ENCODE results near the gene PHLDB1. TPM values are rescaled to one million over a fixed set of nuclear protein-coding genes. Genes with fewer than 3 reads are reported as not detected.
A peak's percentile ranks its signal among the peaks of the same experiment; 100 is the strongest.

The PHLDB1 gene
- total RNA-seq, 3 donors from 2014 or later, result 104 to 150 (median 109) TPM

DNA sequence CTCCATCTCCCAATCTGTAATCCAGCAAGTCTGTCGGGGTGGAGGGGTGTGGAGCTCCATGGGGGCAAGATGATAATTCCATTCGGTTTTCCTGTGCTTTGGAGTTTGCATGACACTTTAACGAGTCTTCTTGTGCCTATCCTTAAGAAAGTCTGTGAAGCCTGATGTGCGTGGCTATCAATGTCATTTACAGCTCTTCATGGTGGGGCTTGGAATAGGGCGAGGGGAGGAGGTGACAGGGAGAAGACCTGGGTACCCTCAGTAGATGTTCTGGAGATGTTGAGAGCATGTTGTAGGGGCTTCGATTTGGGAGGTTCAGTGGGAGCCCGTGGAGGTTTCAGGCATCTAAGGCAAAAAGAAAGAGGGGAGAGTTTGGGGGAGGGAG lies 579 bp upstream of the PHLDB1 start:
- peak overlapping the region; percentile 40 to 94 for H3K27ac ChIP-seq
- peaks cover 0 to 6% of the 10 kb centered on the region in 2 donors for H3K27me3 ChIP-seq
- DNase-seq (ENCODE audit: low spot score in 2 of 2), result no peak
- H3K4me3 ChIP-seq, result peak overlapping the region in 1 of 3 donors; percentile 79
- intact Hi-C loops (cut with DNase I; ENCODE audit: low total_unique reads), result no loop called here
- H3K9me3 ChIP-seq, result no peaks in the 10 kb centered on the region
- peaks cover 0 to 6% of the 10 kb centered on the region in 2 donors for H3K4me1 ChIP-seq
- no peaks in the 10 kb centered on the region for H3K36me3 ChIP-seq
- TF ChIP-seq POLR2AphosphoS5 (IDR thresholded peaks at IDR 0.05) (no peak), POLR2A (IDR thresholded peaks at IDR 0.05) (no peak)
- TF ChIP-seq, protein P1, sequence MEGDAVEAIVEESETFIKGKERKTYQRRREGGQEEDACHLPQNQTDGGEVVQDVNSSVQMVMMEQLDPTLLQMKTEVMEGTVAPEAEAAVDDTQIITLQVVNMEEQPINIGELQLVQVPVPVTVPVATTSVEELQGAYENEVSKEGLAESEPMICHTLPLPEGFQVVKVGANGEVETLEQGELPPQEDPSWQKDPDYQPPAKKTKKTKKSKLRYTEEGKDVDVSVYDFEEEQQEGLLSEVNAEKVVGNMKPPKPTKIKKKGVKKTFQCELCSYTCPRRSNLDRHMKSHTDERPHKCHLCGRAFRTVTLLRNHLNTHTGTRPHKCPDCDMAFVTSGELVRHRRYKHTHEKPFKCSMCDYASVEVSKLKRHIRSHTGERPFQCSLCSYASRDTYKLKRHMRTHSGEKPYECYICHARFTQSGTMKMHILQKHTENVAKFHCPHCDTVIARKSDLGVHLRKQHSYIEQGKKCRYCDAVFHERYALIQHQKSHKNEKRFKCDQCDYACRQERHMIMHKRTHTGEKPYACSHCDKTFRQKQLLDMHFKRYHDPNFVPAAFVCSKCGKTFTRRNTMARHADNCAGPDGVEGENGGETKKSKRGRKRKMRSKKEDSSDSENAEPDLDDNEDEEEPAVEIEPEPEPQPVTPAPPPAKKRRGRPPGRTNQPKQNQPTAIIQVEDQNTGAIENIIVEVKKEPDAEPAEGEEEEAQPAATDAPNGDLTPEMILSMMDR (IDR thresholded peaks at IDR 0.05), result no peak

DNA sequence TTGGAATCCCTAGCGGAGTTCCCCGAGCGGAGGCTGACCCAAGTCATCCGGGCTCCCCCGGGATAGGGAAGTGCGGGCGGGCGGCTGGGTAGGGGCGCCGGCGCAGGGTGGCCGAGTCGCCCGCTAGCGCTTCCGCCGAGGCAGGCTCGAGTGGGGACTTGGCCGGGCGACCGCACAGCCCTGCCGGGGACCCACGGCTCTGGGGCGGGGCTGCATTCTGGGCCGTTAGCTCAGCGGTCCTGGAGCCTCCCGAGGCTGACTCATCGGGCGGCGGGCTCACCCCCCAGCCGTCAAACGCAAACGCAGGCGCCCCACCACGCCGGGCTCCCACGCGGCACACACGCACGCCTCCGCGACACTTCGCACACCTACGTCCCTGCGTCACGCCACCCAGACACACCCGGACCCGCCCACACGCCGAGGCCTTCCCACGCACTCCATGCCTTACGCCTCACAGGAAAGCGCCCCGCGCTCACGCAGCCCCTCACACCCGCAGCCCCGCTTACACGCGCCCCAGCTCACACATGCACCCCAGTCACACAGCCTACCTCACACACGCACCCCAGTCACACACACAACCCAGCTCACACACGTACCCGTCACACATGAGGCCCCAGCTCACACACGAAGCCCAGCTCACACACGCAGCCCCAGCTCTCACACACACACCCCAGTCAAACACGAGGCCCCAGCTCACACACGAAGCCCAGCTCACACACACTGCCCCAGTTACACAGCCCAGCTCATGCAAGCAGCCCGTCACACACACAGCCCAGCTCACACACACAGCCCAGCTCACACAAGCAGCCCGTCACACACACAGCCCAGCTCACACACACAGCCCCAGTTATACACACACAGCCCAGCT lies 1.2 kb downstream of the PHLDB1 start:
- no peaks in the 10 kb centered on the region for H3K9me3 ChIP-seq

GRCh38 chr11:118609380-118610224 lies 2.2 kb downstream of the PHLDB1 start:
- TF ChIP-seq, protein P1 (IDR thresholded peaks at IDR 0.05), result no peak
- TF ChIP-seq POLR2A (IDR thresholded peaks at IDR 0.05) (no peak), POLR2AphosphoS5 (IDR thresholded peaks at IDR 0.05) (peak in 1 of 3 donors; percentile 46)
- peak overlapping the region; percentile 72 to 79 (median 78) for H3K4me3 ChIP-seq
- peaks cover 0 to 6% of the 10 kb centered on the region in 2 donors for H3K27me3 ChIP-seq
- H3K36me3 ChIP-seq, result no peaks in the 10 kb centered on the region
- H3K27ac ChIP-seq, result peak overlapping the region; percentile 92 to 94
- H3K4me1 ChIP-seq, result peaks cover 0 to 7% of the 10 kb centered on the region in 2 donors
- intact Hi-C loops (cut with DNase I; ENCODE audit: low total_unique reads), result no loop called here
- peak in 1 of 2 donors; percentile 48 for DNase-seq (ENCODE audit: low spot score in 2 of 2)
- no peaks in the 10 kb centered on the region for H3K9me3 ChIP-seq

More for the DNA sequence above, 1.2 kb downstream of the PHLDB1 start:
- TF ChIP-seq POLR2AphosphoS5 (IDR thresholded peaks at IDR 0.05) (peak in 2 of 3 donors; percentile 49 to 61), POLR2A (IDR thresholded peaks at IDR 0.05) (no peak)
- TF ChIP-seq, protein P1 (IDR thresholded peaks at IDR 0.05), result no peak
- DNase-seq (ENCODE audit: low spot score in 2 of 2), result no peak
- Histone ChIP-seq H3K27ac (peak overlapping the region; percentile 92 to 94), H3K4me3 (peak overlapping the region; percentile 72 to 79 (median 78)), H3K36me3 (no peaks in the 10 kb centered on the region), H3K4me1 (peaks cover 0 to 13% of the 10 kb centered on the region in 2 donors), H3K27me3 (peaks cover 0 to 6% of the 10 kb centered on the region in 2 donors)
- intact Hi-C loops (cut with DNase I; ENCODE audit: low total_unique reads), result no loop called here

DNA sequence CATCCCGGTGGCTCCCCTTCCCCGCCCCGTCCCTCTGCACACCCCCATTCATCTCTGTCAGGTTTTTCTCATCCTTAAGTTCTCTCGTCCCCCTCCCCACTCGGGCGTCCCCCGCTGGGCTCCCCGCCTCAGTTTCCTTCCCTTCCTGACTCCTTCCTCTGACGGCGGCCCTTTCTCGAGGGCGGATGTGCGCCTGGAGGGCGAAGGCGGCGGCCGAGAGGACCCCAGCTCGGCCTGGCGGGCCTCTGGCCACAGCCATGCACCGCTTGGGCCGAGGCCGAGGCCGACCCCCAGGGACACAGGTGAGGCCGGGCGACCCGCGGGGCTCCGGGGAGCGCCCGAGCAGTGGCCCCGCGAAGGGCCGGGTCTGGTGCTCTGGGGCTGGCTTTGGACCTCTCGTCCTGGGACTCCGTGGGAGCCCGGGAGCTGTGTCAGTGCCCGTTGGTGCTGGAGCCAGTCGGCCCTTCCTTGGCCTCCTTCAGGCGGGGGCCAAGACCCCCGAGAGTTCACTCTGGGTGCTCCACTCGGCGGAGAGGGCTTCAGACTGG lies 2.9 kb downstream of the PHLDB1 start:
- peak in 1 of 2 donors; percentile 20 for DNase-seq (ENCODE audit: low spot score in 2 of 2)
- H3K27ac ChIP-seq, result peak overlapping the region; percentile 92 to 94
- peak overlapping the region; percentile 72 to 79 (median 78) for H3K4me3 ChIP-seq
- H3K4me1 ChIP-seq, result peaks cover 0 to 7% of the 10 kb centered on the region in 2 donors
- no peaks in the 10 kb centered on the region for H3K36me3 ChIP-seq
- intact Hi-C loops (cut with DNase I; ENCODE audit: low total_unique reads), result no loop called here
- H3K27me3 ChIP-seq, result peaks cover 0 to 6% of the 10 kb centered on the region in 2 donors
- TF ChIP-seq POLR2AphosphoS5 (IDR thresholded peaks at IDR 0.05), result no peak
- TF ChIP-seq, protein P1 (IDR thresholded peaks at IDR 0.05), result no peak
- TF ChIP-seq POLR2A (IDR thresholded peaks at IDR 0.05), result no peak
- no peaks in the 10 kb centered on the region for H3K9me3 ChIP-seq

Measured in breast epithelium (tissue), 4 donors.